Right renal pelvis (tissue), 4 donors: ENCODE measurements around the gene ELOB. TPM values are rescaled to one million over a fixed set of nuclear protein-coding genes. Genes with fewer than 3 reads are reported as not detected.

Experiments used
- DNase-seq, 4 donors: peaks; one replicate each; pipeline ENCODE4 v3.0.0-alpha.2; 2013; ENCODE audit warnings: low read depth in 4 of 4, low spot score in 3 of 4, missing footprints in 1 of 4
- polyA plus RNA-seq, 4 donors: library from polyadenylated mRNA; unstranded; fragments of 120-200 nt; gene quantifications; one replicate each; pipeline ENCODE4 v1.2.1, GENCODE V29; 2013; ENCODE audit not compliant: insufficient read length in 4 of 4

The ELOB gene
- polyA plus RNA-seq, 4 donors = 218 to 336 (median 229) TPM

- peak in 2 of 4 donors; percentile 17 to 24 for DNase-seq
These were observed 25.5 kb downstream of the ELOB start for GRCh38 chr16:2751577-2752034.

- no peak for DNase-seq
These were observed 27.1 kb downstream of the ELOB start for GRCh38 chr16:2749936-2750335.

- no peak for DNase-seq
These were observed 27.6 kb downstream of the ELOB start for GRCh38 chr16:2749476-2749875.

GRCh38 chr16:2748757-2749455 is 28.2 kb downstream of the ELOB start:
- no peak for DNase-seq

GRCh38 chr16:2745961-2746360 is 31.1 kb downstream of the ELOB start:
- no peak for DNase-seq

GRCh38 chr16:2745116-2745890 is 31.8 kb downstream of the ELOB start:
- DNase-seq = no peak

GRCh38 chr16:2744711-2745110 is 32.4 kb downstream of the ELOB start:
- DNase-seq = no peak

GRCh38 chr16:2743007-2743810 is 33.9 kb downstream of the ELOB start:
- DNase-seq = no peak

GRCh38 chr16:2742323-2743006 is 34.6 kb downstream of the ELOB start:
- DNase-seq = no peak

- DNase-seq = no peak
These were observed 35.9 kb downstream of the ELOB start for GRCh38 chr16:2741168-2741567.

GRCh38 chr16:2740476-2740875 is 36.6 kb downstream of the ELOB start:
- DNase-seq = no peak

- no peak for DNase-seq
These were observed 37.3 kb downstream of the ELOB start for GRCh38 chr16:2739625-2740430.

GRCh38 chr16:2738615-2739014 is 38.5 kb downstream of the ELOB start:
- no peak for DNase-seq

- no peak for DNase-seq
These were observed 39.1 kb downstream of the ELOB start for GRCh38 chr16:2737895-2738418.

GRCh38 chr16:2737238-2737605 is 39.9 kb downstream of the ELOB start:
- no peak for DNase-seq

GRCh38 chr16:2736476-2737237 is 40.4 kb downstream of the ELOB start:
- DNase-seq = no peak

GRCh38 chr16:2734844-2735515 is 42.1 kb downstream of the ELOB start:
- DNase-seq = no peak

- DNase-seq = no peak
These were observed 49.0 kb downstream of the ELOB start for GRCh38 chr16:2728034-2728433.
